ENCODE measurements around the gene LCN1.

The LCN1 gene

DNA sequence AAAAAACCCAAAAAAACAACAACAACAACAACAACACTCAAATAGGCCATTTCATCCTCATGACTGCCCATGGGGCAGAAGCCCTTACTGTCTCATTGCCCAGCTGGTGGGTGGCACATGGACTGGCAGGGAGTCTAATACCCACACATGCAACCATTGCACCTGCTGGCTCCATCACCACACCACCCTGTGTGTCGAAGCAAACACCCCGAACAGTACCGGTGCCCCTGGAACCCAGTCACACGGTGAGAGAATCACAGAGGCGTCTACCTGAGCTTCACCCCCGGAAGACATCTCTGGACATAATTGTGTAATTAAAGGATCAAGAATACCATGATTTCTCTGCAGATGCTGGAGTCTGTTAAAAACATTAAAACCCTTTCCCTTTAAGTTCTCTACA lies 46.8 kb downstream of the LCN1 start:
- no peak for DNase-seq (ENCODE audit: low spot score)

DNA sequence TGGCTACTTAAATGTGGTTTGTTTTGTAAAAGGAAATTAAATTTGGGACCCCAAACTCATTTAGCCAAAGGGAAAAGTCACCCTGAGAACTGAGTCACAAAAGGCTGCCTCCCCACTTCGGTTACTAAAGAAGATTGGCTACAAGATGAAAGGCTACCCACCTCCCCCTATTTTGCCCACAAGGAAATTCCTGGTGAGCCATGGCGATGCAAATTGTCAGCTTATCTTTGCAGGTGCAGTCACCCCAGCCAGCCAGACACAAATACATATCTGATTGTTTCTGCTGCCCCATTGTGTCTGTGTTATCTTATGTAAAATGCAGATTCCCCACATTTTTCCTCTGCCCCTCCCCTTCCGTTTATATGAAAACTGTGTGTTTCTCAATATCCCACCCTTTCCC lies 49.2 kb downstream of the LCN1 start:
- DNase-seq (ENCODE audit: low spot score): no peak

- no peak for DNase-seq (ENCODE audit: low spot score)
Observed at GRCh38 chr9:135572233-135572632, 51.0 kb downstream of the LCN1 start.

DNA sequence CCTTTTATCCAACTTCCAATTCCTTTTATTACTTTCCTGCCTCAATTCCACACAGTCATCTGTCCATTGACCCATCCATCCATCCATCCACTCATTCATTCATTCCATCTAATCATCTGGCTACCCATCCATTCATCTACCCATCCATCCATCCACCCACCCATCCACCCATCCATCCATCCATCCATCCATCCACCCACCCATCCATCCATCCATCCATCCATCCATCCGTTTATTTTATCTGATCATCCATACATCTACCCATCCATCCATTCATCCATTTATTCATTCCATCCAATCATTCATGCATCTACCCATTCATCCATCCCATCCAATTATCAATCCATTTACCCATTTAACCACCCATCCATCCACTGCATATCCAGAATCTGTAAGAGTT lies 51.9 kb downstream of the LCN1 start:
- no peak for DNase-seq (ENCODE audit: low spot score)

DNA sequence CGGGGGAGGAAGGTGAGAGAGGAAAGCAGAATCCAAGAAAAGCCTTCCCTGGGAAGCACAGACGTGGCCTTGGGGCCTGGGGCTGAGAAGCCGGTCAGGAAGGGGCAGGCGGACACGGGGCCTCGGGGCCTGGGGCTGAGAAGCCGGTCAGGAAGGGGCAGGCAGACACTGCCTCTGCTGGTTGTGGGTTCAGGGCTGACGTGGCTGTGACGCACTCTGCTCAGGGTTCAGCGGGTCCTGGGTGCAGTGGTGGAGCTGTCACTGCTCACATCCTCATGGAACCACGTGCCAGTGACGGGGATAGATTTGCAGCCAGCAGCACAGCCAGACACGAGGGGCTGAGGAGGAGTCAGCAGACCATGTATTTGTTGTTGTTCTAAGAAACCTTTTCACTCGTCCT lies 53.1 kb downstream of the LCN1 start:
- DNase-seq (ENCODE audit: low spot score): no peak

DNA sequence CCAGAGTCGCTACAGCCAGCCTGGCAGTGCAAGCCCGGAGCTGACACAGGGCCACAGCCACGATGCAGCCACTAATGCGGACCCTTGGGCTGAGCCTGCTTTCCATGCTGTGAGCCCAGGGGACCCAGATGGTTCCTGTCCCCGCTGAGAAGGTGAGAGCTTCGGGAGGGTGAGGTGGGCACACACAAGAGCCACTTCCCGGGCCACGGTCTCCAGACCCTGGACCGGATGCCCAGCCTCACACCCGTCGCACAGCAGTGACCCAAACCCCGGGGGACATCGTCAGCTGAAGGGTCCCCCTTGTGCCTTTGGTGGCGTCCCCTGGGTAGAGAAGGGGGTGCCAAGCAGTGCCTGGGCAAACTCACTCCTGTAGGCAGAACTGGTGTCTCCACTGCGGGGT lies 53.7 kb downstream of the LCN1 start:
- DNase-seq (ENCODE audit: low spot score): no peak

Measured in CD4-positive, alpha-beta T cell treated with Interleukin-15 for 4 hours (primary cell).